GM12801 (cell line): ENCODE measurements around the gene ZFYVE28.

ENCODE experiments used
- TF ChIP-seq, protein P1 (sequence below): IDR thresholded peaks from one replicate; pipeline ENCODE4 v1.5.1; 2011; ENCODE audit warnings: control low read depth; ENCODE audit not compliant: insufficient read length; ENCODE audit errors: extremely low read depth

The ZFYVE28 gene

DNA sequence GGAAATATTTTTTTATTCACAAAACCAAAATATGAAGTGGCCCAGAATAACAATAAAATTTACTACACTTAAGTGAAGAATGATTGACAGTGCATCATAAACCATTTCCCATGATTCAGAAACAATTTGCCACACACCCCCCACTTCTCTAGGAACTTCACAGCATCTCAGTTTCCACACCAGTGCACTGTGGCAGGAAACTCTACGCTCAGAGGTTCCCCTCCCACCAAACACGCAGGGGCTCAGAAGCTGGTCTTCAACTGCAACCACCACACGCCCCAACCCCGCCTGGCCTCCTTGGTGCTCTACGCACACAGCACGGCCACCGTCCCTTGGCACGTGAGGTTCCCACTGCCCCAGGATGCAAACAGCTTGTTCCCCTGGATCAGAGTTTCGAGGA, 63.7 kb downstream of the ZFYVE28 start:
- TF ChIP-seq, protein P1, sequence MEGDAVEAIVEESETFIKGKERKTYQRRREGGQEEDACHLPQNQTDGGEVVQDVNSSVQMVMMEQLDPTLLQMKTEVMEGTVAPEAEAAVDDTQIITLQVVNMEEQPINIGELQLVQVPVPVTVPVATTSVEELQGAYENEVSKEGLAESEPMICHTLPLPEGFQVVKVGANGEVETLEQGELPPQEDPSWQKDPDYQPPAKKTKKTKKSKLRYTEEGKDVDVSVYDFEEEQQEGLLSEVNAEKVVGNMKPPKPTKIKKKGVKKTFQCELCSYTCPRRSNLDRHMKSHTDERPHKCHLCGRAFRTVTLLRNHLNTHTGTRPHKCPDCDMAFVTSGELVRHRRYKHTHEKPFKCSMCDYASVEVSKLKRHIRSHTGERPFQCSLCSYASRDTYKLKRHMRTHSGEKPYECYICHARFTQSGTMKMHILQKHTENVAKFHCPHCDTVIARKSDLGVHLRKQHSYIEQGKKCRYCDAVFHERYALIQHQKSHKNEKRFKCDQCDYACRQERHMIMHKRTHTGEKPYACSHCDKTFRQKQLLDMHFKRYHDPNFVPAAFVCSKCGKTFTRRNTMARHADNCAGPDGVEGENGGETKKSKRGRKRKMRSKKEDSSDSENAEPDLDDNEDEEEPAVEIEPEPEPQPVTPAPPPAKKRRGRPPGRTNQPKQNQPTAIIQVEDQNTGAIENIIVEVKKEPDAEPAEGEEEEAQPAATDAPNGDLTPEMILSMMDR: no peak

DNA sequence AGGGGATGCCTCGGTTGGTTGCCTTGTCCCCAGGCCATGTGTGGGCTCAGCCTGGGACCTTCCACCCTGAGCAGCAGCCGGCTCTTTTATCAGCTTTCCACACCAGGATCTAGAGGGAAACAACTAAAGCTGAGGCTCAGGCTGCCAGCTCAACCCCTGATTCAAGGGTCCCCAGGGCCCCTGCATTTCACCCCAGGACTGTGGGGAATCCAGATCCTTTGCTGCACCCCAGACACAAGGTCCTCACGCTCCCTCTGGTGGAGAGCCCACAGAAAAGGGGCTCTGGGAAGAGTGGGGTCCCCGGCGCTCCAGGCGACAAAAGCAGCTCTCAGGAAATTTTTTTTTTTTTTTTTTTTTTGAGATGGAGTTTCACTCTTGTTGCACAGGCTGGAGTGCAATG, 64.3 kb downstream of the ZFYVE28 start:
- TF ChIP-seq, protein P1: no peak

DNA sequence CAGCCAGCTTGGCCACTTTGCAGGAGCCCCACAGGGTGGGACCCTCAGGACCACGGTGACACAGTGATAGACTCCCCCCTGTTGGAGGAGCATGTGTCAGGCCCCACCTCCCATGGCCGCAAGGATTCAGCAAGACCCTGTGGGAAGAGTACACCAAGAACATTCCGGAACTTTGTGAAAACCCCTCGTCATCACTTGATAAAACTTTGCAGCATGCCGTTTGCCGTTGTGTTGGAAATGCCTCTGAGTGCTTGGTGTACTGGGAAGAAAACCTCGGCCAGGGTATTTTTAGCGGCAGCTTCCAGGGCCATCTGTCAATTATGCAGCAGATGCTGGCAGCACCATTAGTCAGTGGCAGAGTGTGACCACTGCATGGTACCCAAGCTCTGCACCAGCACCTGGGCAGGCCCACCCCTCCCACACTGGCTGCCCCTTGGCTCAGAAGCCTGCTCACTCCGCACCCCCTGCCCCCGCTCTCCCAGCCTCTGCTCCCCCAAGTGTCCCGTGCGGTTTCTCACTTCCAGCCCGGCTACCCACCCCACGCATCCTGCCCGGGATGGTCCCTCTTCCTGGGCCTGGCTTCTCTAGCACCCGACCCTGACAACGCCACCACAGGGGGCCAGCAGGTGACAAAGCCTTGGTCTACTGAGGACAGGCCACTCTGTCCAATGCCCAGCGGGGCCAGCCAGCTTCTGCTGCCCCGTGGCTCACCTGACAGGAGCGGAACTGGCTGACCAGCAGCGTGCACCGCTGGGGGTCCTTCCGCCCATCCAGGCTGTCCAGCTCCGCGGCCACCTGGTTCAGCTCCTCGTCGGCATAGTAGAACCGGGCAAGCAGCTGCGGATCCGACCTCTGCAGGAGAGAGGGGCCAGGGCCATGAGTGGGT, 65.0 kb downstream of the ZFYVE28 start:
- TF ChIP-seq, protein P1: no peak

DNA sequence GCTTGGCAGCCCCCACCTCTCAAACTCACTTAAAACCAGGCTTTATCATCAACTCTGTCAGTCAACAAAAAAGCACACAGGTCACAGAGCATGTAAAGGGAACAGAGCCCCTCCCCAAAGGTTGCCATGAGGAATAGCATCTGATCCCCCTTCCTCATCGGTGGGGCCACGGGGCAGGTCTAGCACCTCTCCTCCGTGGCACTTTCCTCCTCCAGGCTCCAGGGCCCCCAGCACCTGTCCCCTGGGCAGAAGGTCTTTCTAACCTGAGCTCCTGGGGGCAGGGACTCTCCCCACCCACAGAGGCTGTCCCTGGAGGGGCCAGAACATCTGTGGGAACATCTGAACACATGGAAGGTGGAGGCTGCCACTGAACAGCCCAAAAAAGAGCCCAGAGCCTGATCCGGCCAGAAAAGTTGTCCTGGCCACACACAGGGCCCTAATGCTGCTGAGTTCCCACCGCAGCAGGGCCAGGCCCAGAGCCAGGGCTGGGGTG, 65.7 kb downstream of the ZFYVE28 start:
- TF ChIP-seq, protein P1: no peak

DNA sequence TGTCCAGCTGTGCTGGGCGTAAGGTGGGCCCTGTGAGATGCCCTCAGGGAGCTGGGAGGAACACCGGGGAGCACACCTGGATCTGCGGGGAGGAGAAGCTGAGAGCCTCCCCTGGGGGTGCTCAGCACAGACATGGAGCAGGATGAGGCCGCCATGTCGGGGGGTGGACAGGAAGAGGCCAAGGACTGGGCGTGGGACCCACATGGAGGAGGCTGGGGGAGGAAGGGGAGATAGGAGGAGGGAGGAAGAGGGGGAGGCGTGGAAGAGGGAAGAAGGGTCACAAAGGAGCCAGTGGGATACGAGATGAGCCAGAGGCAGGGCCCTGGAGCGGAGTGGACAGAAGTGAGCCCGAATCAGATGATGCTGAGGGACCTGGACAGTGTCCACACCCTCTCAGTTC, 66.3 kb downstream of the ZFYVE28 start:
- TF ChIP-seq, protein P1: no peak

DNA sequence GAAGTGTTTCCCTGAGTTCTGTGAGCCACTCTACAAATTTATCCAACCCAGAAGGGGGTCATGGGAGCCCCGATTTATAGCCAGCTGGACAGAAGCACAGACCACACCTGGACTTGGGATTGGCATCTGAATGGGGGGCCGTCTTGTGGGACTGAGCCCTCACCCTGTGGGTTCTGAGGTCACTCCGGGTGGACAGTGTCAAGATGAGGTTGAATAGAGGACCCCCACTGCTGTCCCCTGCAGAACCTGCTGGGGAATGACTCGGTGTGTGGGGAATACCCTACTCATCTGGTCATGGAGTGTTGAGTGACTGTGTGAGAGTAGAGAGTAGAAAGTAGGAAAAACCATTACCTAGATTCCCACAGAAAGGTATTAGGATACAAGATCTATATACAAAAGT, 67.5 kb downstream of the ZFYVE28 start:
- TF ChIP-seq, protein P1: no peak

DNA sequence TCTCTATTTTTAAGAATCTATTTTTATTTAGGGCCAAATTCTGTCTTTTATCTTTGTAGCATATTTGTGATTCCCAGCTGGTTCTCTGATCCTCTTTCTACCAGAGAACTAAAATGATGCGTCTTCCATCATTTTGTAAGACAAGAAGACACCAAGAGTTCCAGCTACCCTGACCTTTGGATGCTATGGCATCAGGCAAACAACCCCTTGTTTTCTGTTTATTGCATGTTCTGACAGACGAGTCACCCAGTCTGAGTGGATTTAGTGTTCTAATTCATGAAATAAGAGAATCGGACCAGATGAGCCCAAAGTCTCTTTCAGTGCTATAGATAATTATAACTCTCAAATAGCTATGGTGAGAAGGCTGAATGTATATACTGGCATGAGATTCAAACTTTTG, 69.7 kb downstream of the ZFYVE28 start:
- TF ChIP-seq, protein P1: no peak
